ENCODE measurements around the gene NKAIN1. TPM values are rescaled to one million over a fixed set of nuclear protein-coding genes. Genes with fewer than 3 reads are reported as not detected.
"Not testable (repeated sequence)": the region's sequence is repeated elsewhere in the genome, so short reads cannot be mapped to it uniquely, and the experiment has no call there.

The NKAIN1 gene
- total RNA-seq, 1 donor from 2014 or later: 17.1 TPM

- TF ChIP-seq CTCF (conservative IDR thresholded peaks at IDR 0.05): no peak
- Mint-ChIP-seq H3K4me3 (no peak overlapping the region), H3K27me3 (no peaks in the 10 kb centered on the region)
These were observed 41.1 kb downstream of the NKAIN1 start for GRCh38 chr1:31198600-31198999.

DNA sequence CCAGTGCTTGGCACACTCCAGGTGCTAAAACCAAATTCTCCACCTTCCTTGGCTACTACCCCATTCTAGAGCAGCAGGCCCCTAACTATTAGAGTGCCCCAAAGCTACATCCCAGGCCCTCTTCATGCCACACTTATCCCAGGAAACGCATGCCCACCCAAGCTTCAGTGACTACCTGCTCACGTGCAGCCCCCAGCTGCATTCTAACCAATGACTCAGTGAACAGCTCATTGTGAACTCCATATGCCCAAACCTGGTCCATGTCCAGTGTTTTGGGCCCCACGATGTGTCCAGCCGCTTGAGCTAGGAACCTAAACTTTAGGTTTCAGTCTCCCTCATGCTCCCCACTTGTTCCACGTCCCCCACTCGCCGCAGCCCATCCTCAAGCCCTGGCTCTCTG, 41.5 kb downstream of the NKAIN1 start:
- H3K27ac Mint-ChIP-seq: no peak overlapping the region
- H3K36me3 Mint-ChIP-seq: no peaks in the 10 kb centered on the region
- H3K9me3 Mint-ChIP-seq: no peaks in the 10 kb centered on the region
- no peak overlapping the region for H3K4me3 Mint-ChIP-seq
- DNase-seq (ENCODE audit: extremely low spot score, unreplicated experiment): no peak
- TF ChIP-seq CTCF (conservative IDR thresholded peaks at IDR 0.05): no peak
- H3K4me1 Mint-ChIP-seq (ENCODE audit: unreplicated experiment): peaks cover 10% of the 10 kb centered on the region
- H3K27me3 Mint-ChIP-seq: no peaks in the 10 kb centered on the region

More at GRCh38 chr1:31198600-31198999, 41.1 kb downstream of the NKAIN1 start:
- Mint-ChIP-seq H3K9me3 (no peaks in the 10 kb centered on the region), H3K4me1 (ENCODE audit: unreplicated experiment) (peaks cover 10% of the 10 kb centered on the region), H3K27ac (no peak overlapping the region), H3K36me3 (no peaks in the 10 kb centered on the region)
- DNase-seq (ENCODE audit: extremely low spot score, unreplicated experiment): no peak

- Mint-ChIP-seq H3K4me3 (no peak overlapping the region), H3K36me3 (no peaks in the 10 kb centered on the region), H3K4me1 (ENCODE audit: unreplicated experiment) (peaks cover 10% of the 10 kb centered on the region), H3K27me3 (no peaks in the 10 kb centered on the region), H3K9me3 (no peaks in the 10 kb centered on the region), H3K27ac (no peak overlapping the region)
- DNase-seq (ENCODE audit: extremely low spot score, unreplicated experiment): no peak
- no peak for TF ChIP-seq CTCF (conservative IDR thresholded peaks at IDR 0.05)
These were observed 43.0 kb downstream of the NKAIN1 start for GRCh38 chr1:31196685-31197084.

GRCh38 chr1:31195267-31195666, 44.4 kb downstream of the NKAIN1 start:
- not testable (repeated sequence) for H3K4me1 Mint-ChIP-seq (ENCODE audit: unreplicated experiment); H3K4me3 Mint-ChIP-seq; H3K9me3 Mint-ChIP-seq; DNase-seq (ENCODE audit: extremely low spot score, unreplicated experiment); H3K27me3 Mint-ChIP-seq; H3K36me3 Mint-ChIP-seq; H3K27ac Mint-ChIP-seq
- peak; percentile 49 for TF ChIP-seq CTCF (conservative IDR thresholded peaks at IDR 0.05)

GRCh38 chr1:31193729-31194128, 46.0 kb downstream of the NKAIN1 start:
- peaks cover 5% of the 10 kb centered on the region for H3K4me1 Mint-ChIP-seq (ENCODE audit: unreplicated experiment)
- TF ChIP-seq CTCF (conservative IDR thresholded peaks at IDR 0.05): no peak
- no peak overlapping the region for H3K27ac Mint-ChIP-seq
- no peaks in the 10 kb centered on the region for H3K9me3 Mint-ChIP-seq
- DNase-seq (ENCODE audit: extremely low spot score, unreplicated experiment): no peak
- H3K36me3 Mint-ChIP-seq: no peaks in the 10 kb centered on the region
- no peak overlapping the region for H3K4me3 Mint-ChIP-seq
- H3K27me3 Mint-ChIP-seq: no peaks in the 10 kb centered on the region

DNA sequence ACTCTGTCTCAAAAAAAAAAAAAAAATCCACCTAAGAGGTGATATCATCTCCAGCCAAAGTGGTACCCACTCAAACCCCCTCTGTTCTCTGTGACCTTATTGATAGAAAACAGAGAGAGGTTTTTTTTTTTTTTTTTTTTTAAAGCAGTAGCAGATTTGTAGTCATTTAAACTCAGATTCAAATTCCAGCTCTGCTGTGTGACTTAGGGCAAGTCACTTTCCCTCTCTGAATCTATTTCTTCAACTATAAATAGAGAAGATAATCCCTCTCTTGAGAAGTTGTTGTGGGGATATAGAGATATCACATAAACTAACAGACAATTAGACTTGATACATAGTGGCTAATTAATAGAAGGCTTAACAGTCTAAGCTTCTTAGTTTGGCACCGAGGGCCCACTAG, 48.4 kb downstream of the NKAIN1 start:
- no peak for TF ChIP-seq CTCF (conservative IDR thresholded peaks at IDR 0.05)
- H3K4me3 Mint-ChIP-seq: no peak overlapping the region
- no peak for DNase-seq (ENCODE audit: extremely low spot score, unreplicated experiment)
- H3K27ac Mint-ChIP-seq: no peak overlapping the region
- H3K36me3 Mint-ChIP-seq: no peaks in the 10 kb centered on the region
- no peaks in the 10 kb centered on the region for H3K4me1 Mint-ChIP-seq (ENCODE audit: unreplicated experiment)
- no peaks in the 10 kb centered on the region for H3K9me3 Mint-ChIP-seq
- no peaks in the 10 kb centered on the region for H3K27me3 Mint-ChIP-seq

All from type B pancreatic cell (in vitro differentiated cells).